ENCODE data around the gene MEIS3. TPM values are rescaled to one million over a fixed set of nuclear protein-coding genes. Genes with fewer than 3 reads are reported as not detected.

The MEIS3 gene
- polyA plus RNA-seq, 1 of the 3 experiments (the other 2 are of a cell fraction): 69.8 TPM

GRCh38 chr19:47415953-47416642 lies 3.2 kb downstream of the MEIS3 start:
- no peak for TF ChIP-seq EP300 (IDR thresholded peaks at IDR 0.05; ENCODE audit: borderline replicate concordance in 1 of 2, low read depth in 1 of 2, low read length in 1 of 2)
- no peak for TF ChIP-seq TEAD4 (IDR thresholded peaks at IDR 0.05; ENCODE audit: borderline replicate concordance, insufficient read depth)
- no peak for TF ChIP-seq IRF3 (IDR thresholded peaks at IDR 0.05; ENCODE audit: low read depth, low read length)
- no peak for TF ChIP-seq ZBTB33 (IDR thresholded peaks at IDR 0.05; ENCODE audit: borderline replicate concordance, low read depth)
- TF ChIP-seq TAF1 (IDR thresholded peaks at IDR 0.05; ENCODE audit: borderline replicate concordance, low read depth, low read length): no peak
- no peak for TF ChIP-seq RXRA (IDR thresholded peaks at IDR 0.05; ENCODE audit: borderline replicate concordance, low read depth)
- no peak for TF ChIP-seq REST (IDR thresholded peaks at IDR 0.05; ENCODE audit: low read depth, low read length)
- TF ChIP-seq SIN3A (IDR thresholded peaks at IDR 0.05; ENCODE audit: borderline replicate concordance, low read depth, low read length): no peak
- TF ChIP-seq MXI1 (IDR thresholded peaks at IDR 0.05; ENCODE audit: low read depth, low read length): no peak
- TF ChIP-seq JUND (IDR thresholded peaks at IDR 0.05): no peak
- no peak for TF ChIP-seq FOXJ3 (CRISPR knock-in tag; IDR thresholded peaks at IDR 0.05)
- TF ChIP-seq MEF2A (IDR thresholded peaks at IDR 0.05; ENCODE audit: borderline replicate concordance, low read depth): no peak
- TF ChIP-seq MAX (IDR thresholded peaks at IDR 0.05; ENCODE audit: low read depth): no peak
- WGBS (ENCODE audit: low lambda C conversion rate): 98% methylated on average over 18 of the region's 21 CpGs
- POLR2A ChIA-PET: no interaction called here
- Histone ChIP-seq H3F3A (replicated peaks; ENCODE audit: insufficient read depth) (peaks cover 5% of the 10 kb centered on the region), H3K36me3 (replicated peaks in 1 of 2; ENCODE audit: control insufficient read depth in 1 of 2, insufficient read depth in 2 of 2, low read length in 1 of 2) (peaks cover 5 to 6% of the 10 kb centered on the region in 2 experiments), H3K4me3 (ENCODE audit: low read depth in 2 of 2, low read length in 1 of 2) (no peak overlapping the region), H3K9me3 (no peaks in the 10 kb centered on the region), H3K79me2 (ENCODE audit: insufficient read depth) (peaks cover 21% of the 10 kb centered on the region), H4K20me1 (ENCODE audit: insufficient read depth) (peaks cover 25% of the 10 kb centered on the region), H3K27me3 (ENCODE audit: insufficient read depth) (no peaks in the 10 kb centered on the region), H3K4me1 (ENCODE audit: control insufficient read depth in 1 of 2, insufficient read depth in 2 of 2, low read depth in 1 of 2, low read length in 1 of 2) (peaks cover 15 to 30% of the 10 kb centered on the region in 2 experiments; a peak in 3 of 4 replicates), H3K4me2 (no peak overlapping the region), H3K9ac (no peak overlapping the region), H3K9me2 (no peaks in the 10 kb centered on the region), H3K27ac (ENCODE audit: low read depth in 2 of 2, low read length in 1 of 2) (no peak overlapping the region), H2AFZ (ENCODE audit: low read depth) (no peak overlapping the region)
- CTCF ChIA-PET: interaction anchor here (1.2 to 2.9 kb wide), 5 partner anchors 20 to 132 kb away, joined by 3 to 9 read pairs (median 4); partner anchors contain the start of gene DHX34
- DNase-seq: no peak

Data from SK-N-SH (cell line).